HCEC 1CT (cell line): ENCODE measurements around the gene KCNN1.
A peak's percentile ranks its signal among the peaks of the same experiment; 100 is the strongest.

Experiments used
- DNase-seq: peaks from one replicate; pipeline ENCODE4 v3.0.0-alpha.2; 2017

Gene KCNN1

DNA sequence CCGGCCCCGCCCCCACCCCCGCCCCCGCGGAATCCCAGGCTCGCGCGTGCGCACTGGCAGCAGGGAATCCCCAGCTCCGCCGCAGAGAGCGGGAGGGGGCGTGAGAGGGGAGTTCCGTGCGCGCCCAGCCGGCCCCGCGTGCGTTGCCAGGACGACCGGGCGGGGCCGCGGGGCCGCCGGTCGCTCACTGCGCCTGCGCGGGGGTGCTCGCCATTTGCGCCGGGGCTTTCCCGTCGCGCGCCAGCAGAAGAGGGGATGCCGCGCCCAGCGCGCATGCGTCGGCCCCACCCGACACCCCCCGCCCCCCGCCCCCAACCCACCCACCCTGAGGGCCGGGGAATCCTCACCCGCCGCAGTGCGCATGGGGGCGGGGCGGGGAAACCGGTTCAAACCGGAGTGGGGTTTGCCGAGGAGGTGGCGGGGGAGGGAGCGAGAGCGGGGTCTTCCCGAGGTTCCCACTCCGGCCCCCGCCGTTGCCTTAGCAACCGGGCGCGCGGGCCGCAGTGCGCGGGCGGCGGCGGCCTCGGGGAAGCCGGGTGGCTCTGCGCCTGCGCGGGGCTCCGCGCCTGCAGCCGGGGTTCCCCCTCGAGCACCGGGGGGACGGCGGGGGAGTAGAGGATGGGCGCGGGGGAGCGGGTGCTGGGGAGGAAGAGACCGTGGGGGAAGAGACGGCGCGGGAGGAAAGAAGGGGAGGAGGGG, 18.9 kb upstream of the KCNN1 start:
- peak; percentile 92 for DNase-seq

DNA sequence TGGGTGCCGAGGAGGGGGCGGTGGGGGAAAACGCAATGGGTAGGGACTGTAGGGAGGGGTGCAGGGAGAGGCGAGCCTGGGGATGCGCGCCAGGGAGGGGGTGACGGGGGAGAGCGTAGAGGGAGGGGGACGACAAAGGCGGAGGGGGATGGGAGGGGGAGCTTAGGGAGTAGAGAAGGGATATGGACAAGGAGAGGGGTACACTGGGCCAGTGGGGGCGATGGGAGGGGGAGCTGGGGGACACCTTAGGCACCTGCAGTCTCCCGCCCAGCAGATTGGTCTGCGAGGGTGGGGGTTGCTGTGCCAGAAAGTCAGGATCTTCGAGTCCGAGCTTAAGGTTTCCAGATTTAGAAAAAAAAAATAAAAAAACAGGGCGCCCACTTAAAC, 18.4 kb upstream of the KCNN1 start:
- DNase-seq = no peak

DNA sequence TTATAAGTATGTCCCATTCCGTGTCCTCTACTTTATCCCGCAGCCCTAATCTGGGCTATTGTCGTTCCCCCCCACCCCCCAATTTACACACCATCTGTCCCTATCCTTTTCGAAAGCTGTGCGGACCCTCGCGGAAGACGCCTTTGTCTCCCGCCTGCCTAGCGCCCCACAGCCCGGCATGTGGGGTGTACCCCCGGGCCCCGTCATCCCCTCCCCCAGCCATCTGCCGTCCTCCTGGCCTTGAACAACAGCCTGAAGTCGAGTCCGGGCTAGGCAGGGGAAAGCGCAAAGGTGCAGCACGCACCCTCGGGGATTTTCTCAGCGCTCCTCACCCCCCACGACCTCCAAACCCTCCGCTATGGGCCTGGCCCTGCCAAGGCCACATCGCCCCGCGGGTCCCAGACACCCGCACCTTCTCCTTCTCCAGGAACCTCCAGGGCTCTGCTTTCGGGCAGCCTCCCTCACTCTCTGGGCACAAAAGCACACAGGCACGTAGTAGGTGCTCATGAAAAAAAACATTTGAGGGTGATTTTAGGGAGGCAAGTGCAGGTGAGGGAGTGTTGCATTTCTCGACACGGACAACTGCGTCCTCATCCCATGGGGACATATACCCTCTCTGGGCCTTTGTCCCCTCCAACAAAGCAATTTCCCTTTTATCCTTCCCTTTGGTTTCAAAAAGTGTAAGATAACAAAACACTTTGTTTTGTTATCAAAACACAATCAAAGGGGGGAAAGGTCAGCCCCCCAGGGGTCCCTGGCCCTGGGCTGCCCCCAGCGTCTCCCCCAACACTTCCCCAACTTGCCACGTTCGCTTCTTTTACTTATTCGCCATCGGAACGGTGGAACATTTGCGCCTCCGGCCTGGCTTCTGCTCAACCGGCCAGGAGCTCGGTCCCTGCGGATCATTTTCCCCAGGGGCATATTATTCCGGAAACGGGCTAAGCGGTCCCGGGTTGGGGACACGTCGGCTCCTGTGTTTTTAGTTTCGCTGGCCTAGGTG, 17.7 kb upstream of the KCNN1 start:
- no peak for DNase-seq

DNA sequence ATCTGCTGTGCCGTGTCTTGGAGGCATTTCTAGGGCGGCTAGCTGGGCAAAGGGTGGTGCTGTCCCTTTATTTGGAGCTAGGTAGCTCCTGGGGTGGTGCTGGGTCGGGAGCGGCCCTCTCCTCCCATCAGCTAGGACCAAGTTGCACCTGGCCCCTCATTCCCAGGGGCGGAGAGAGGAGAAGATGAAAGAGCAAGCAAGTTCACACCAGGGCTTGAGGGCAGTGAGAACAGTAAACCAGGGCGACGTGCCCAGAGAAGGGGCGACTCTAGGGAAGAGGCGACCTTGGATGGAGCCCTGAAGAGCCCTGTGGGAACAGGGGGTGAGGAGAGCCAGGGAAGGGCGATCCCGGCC, 17.0 kb upstream of the KCNN1 start:
- DNase-seq = no peak

DNA sequence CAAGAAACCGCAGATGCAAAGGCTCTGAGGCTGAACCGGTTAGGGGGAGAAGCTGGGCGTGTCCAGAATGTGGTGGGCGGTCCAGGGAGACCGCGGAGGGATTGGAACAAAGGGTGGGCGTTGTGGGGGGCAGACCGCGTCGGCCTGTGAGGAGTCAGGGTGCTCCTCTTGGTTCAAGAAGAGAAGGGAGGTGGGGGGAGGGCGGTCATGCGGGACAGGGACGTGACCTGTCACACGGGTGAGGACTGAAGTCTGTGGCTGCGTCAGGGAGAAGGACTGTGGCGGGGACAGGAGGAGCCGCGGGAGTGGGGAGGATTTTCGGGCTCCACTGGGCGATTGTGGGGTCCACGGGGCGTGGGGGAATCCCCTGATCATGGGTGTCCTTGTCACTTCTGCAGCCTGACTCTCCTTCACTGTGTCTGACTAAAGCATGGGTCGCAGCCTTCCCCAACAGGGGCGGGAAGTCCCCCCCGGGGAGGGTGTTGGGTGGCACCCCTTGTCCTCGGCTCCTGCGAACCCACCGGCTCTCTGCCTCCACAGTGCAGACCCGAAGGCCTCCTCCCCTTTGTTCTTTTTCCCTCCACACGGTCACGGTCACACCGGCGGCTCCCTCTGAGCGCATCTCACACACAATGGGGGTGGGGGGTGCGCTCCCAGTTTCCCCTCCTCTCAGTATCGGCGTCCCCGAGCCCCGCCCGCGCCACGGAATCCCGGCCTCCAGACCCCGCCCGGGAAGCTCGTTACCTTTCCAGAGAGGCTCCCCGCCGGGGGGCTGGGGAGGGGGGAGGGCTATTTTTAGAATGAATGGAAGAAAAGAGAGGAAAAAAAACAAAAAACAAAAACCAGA, 16.4 kb upstream of the KCNN1 start:
- DNase-seq = no peak

DNA sequence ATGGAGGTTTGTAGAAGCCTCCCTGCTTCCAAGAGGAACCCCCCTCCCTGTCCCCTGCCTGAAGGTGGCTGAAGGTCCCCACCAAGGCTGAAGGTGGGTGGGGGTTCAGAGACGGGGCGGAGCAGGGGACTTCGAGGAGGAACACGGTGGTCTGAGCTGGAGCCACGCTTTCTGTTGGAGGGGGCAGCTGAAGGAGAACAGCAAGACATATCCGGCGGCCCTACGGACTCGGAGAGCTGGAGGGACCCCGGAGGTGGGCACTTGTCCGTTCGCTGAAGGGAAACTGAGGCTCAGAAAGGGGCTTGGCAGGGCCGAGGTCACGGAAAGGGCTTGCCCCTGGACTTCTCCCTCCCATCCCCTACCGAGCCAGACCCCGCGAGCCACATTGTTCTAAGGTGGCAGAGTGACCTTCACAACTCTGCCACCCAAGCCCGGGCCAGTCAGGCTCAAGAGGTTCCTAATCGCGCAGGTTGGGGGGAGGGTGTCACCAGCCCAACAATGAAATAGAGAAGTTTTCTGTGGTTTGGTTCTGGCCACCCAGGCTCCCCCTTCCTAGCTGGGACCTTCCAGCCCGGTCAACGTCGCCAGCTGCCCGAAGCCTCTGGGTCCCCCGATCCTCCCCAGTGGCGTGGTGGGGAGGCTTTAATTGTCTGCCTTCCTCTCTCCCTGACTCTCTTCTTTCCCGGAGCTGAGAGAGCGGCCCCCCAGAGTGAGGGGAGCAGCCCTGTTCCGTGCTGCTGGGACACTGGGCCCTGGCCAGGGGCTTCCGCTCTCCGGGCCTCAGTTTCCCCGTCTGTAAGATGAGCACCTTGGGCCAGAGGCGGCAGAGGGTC, 15.5 kb upstream of the KCNN1 start:
- no peak for DNase-seq

DNA sequence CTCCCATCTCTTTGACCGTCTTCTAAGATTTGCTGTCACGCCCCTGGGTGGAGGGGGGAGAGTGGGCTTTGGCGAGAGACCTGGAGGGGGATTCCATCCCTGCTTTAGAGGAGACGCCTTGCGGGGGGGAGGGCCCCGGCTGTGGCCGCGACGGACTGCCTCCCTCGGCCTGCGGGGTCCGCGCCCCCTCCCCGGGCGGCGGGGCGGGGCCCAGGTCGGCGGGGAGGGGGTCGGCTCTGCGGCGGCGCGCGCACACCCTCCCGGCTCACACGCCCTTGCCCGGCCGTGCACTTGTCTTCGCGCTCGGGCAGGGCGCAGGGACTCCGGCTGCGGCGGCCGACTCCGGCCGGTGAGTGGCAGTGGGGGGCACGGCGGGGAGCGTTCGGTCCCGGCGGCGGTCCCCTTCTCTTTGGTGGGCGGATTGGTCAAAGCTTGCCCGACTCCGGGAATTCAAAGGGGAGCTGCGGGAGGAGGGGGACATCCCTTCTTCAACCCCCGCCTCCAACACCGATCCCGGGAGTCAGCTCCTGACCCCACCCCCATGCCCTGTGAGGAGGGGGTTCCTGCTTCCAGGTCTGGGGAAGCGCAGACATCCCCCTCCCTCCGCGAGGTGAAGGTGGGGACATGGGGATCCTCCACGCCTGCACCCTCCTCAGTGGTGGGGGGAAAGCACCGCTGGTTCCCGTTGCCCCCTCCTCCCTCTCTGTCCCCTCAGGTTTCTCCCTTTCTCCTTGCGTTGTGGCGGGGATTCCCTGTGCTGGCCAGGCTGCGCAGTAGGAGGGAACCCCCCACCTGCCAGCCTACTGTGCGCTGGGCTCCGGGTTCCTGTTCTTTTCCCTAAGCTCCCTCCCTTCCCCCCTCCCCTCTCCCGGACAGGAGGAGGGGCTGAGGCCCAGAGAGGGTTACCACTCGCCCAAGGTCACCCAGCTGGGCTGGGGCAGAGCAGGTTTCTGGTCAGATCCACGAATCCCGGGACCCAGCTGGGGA, 14.6 kb upstream of the KCNN1 start:
- DNase-seq = no peak

DNA sequence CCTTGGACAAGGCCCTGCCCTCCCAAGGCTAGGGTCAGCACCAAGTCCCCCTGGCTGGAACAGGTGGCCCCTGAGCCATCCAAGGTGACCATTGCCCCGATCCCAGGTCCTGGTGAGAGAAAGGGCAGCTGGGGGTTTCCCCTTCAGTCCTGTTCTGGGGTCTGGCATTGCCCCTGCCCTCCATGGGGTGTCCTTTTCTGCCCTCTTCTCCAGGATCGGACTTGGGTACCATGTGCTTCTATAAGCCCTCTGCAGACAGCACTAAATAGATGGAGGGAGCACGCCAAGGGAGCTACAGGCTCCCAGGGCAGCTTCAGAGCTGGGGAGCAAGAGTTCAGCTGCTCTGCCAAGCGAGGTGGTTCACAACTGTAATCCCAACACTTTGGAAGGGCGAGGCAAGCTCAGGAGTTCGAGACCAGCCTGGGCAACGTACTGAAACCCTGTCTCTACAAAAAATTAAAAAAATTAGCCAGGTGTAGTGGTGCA, 13.5 kb upstream of the KCNN1 start:
- no peak for DNase-seq

DNA sequence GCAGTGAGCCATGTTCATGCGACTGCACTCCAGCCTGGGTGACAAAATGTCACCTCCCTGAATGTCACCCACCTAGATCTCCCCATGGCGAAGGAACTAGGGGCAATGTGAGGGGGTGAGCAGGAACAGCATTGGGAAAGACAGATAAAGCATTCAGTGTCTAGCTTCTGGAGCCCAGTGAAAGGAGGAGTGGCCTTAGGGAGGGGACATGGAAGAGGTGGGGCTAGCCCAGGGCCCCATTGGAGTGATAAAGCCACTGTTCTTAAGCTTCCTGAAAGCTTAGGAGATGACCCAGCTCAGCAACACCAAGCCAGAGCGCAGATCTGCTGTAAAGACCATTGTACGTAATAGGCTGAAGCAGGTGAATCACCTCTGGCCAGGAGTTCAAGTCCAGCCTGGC, 13.0 kb upstream of the KCNN1 start:
- DNase-seq = no peak

DNA sequence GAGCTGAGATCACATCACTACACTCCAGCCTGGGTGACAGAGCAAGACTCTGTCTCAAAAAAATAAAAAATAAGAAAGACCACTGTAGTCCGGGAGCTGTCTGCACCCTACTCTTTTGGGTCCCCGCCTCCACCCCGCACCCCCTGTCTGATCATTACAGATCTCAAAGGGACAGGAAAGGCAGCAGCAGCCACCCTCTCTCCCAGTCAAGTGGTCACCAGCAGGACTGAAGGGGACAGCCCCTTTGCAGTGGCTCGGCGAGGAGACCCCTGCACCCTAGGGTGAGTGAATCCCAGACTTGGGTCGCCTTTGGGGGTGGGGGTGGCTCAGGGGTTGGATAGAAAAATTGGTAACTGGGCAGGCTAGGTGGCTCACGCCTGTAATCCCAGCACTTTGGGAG, 12.5 kb upstream of the KCNN1 start:
- no peak for DNase-seq

DNA sequence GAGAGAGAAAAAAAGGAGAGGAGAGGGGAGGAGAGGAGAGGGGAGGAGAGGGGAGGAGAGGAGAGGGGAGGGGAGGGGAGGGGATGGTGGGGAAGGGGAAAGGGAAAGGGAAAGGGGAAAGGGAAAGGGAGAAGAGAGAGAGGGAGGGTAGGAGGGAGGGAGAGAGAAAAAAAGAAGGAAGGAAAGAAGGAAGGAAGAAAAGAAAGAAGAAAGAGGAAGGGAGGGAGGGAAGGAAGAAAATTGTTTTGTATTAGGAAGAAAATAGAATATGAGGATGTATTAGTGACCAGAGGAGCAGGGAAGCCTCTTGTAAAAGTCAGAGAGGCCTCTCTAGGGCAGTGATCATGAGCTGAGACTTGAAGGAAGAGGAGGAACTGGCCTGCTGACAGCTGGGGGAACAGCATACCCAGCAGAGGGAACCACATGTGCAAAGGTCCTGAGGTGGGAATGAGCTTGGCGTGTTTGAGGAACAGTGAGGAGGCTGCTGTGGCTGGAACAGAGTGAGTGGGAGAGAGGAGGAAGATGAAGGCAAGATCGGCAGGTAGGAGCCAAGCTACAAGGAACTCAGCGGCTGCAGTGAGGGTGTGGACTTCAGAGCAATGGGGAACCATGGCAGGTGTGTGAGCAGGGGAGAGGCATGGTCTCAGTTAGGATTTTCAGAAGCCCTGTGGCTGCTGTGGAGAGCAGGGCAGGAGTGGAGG, 9.6 kb upstream of the KCNN1 start:
- DNase-seq = no peak

DNA sequence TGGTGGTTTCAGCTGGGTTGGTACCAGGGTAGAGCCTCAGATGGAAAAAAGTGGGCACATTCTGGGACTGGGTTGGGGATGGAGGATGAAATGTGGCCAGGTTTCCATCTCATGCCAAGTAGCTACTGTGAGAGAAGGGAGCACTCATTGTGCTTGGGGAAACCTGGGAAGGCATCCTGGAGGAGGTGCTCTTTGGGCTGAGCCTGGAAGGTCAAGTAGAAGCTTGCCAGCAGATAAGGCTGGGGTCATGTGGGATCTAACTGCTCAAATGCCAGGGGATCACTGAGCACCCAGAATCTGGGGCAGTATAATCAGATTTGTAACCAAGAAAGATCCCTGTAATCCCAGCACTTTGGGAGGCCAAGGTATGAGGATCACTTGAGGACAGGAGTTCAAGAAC, 9.0 kb upstream of the KCNN1 start:
- DNase-seq = no peak

DNA sequence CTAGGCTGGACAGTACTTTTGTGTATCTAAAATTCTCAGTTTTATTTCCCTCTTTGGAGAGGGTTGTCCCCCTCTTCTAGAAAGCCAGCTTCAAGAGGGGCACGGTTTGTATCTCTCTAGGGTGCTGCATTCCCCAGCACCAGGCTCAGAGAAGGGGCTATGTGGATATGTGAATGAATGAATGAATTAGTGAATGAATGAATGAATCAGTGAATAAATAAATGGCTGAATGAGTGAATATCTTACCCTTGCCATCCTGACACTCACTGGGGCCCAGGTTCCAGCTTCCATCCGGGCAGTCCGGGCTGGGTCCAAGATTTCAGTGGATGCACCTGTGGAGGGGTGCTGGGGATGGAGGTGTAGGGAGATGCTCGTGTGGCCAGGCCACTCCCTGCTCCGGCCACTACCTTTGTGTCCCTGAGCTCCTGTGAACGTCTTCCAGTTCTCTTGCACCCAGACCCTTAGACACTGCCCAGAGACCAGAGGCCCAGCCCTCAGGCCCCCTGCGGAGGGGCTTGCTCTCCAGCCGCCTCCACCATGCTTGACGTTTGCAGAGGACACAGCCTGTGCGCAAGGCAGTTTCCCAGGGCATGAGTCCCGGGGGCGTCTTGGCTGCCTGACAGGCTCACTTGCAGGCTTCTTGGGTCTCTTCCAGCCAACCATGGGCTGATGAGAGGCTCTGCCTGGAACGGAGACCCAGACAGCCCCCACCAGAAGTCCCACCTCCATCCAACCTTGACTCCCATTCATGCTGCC, 2.8 kb upstream of the KCNN1 start:
- no peak for DNase-seq

DNA sequence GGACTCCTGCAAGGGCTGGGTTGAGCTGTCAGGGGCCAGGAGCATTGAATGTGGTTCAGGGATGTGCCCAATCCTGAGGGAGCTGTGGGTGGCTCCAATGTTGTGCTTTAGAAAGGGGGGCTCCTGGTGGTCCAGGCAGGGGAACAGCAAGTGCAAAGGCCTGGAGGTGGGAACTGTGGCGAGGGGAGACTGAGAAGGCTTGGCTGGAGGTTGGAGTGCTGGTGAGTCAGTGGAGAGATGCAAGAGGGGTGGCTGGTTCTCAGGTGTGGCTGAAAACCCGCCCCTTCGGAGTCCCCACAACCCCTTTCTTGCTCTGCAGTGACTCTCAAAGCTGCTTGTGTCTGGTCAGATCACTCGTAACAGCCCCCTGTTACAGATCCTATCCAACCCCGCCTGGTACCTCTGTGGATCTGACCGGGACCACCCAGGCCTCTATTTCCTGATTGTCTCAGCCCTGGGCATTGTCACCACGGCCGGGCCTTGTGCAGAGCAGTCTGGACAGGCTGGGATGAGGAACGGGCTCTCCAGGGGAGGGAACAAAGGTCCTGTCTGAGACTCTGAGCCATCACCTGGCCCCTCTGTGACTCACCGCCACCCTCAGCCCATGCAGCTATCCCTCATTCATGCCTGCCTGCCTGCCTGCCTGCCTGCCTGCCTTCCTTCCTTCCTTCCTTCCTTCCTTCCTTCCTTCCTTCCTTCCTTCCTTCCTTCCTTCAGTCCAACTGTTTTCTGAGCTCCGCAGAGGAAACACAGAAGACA, 1.4 kb upstream of the KCNN1 start:
- no peak for DNase-seq

DNA sequence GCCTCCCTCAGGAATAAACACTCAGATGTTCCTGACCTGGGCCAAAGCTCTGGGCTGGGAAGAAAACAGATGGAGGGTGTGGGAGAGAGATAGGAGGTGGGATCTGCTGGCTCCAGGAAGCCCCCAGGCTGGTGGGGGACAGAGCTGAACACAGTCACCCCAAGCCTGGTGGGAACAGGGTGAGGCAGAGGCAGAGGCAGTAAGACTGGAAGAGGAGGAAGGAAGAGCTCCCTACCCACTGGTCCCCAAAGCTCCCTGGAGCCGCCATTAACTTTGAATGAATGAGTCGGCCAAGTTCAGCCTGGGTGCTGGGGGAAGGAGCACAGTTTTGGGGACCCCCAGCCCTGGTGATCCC, 801 bp upstream of the KCNN1 start:
- no peak for DNase-seq

DNA sequence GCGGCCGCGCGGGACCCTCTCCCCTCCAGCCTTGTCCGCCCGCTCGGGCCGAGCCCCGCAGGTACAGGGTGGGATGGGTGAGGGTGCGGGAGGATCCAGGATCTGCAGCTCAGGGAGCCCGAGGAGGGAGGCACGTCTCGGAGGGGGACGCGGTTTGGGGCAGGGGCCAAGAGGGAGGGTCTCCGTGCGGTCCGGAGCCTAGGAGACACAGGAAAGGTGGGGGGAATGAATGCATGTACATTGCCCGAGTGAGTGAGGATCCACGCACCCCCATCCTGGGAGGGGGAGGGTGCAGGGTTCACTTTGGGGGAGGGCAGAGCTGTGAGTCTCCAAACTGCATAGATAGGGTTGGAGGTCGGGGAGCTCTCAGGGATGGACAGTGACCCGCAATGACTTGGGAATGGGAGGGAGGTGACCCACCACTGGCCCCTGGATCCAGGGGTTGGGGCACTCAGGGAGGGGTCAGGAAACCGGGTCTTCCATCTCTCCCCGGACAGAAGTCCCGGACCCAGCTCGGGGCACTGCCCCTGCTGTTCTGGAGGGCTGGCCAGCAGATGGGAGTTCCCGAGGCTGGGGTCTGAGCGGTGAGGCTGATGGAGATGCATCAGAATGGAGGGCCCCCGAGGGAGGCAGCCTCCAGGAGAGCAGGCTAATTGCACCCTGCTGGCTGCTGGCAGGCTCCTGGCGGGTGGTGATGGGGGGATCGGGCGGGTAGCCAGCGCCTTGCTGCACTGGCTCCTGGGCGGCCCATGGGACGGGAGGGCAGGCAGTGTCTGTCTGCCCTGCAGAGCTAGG, 547 bp downstream of the KCNN1 start:
- DNase-seq = no peak

DNA sequence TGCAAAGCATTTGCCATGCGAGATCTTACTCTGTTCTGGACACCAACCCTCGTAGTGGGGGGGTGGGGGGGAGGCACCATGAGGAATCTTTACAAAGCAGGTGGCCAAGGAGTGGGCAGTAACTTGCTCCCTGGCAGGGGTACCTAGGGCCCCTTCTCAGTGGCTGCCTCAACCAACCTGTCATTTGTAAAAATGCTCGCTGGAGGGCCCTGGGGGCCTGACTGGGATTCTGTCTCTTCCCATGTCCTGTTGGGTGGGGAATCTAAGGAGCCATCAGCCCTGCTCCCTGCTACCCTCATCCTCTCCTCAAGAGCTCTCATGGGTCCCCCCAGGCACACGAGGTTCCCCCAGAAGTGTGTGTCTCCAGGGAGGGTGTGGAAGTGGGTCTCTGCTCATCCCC, 1.5 kb downstream of the KCNN1 start:
- no peak for DNase-seq
